ENCODE results near the gene VKORC1L1. TPM values are rescaled to one million over a fixed set of nuclear protein-coding genes. Genes with fewer than 3 reads are reported as not detected.

VKORC1L1 gene
- 14.2 and 15.1 TPM in 2 replicates for total RNA-seq

GRCh38 chr7:65872776-65873581 lies at the start of gene VKORC1L1:
Gene VKORC1L1, plus strand, starts transcription at chr7:65873074. Its CDS starts 298 bp downstream, at chr7:65873372.

GRCh38 chr7:65981965-65982792 lies 109.3 kb downstream of the VKORC1L1 start, which contains the start of gene GUSB:
Gene GUSB, minus strand, starts transcription at chr7:65982213. Its CDS starts 30 bp downstream, at chr7:65982183.

Other genes with a start within 250 kb of the VKORC1L1 start
- gene GUSB, start 109.1 kb downstream of the VKORC1L1 start, total RNA-seq = 16.6 and 21.2 TPM in 2 replicates
- 17.1 and 48.9 TPM in 2 replicates for gene ASL, start 202.7 kb downstream of the VKORC1L1 start, total RNA-seq
- 38.8 and 45.4 TPM in 2 replicates for gene CRCP, start 241.8 kb downstream of the VKORC1L1 start, total RNA-seq